Bronchial epithelial cell (primary cell): ENCODE measurements around the gene BTBD19. TPM values are rescaled to one million over a fixed set of nuclear protein-coding genes. Genes with fewer than 3 reads are reported as not detected.
"Not testable (repeated sequence)": the region's sequence is repeated elsewhere in the genome, so short reads cannot be mapped to it uniquely, and the experiment has no call there.

ENCODE experiments used
- DNase-seq: peaks from one replicate; pipeline ENCODE4 v3.0.0-alpha.2; 2010; ENCODE audit warnings: low read depth
- FAIRE-seq: peaks from 2 replicates; lab custom pipeline; 2011; peaks lifted over from hg19 to GRCh38; lab: Jason Lieb, UNC
- H3K27me3 ChIP-seq: 2 replicates; pipeline ENCODE4 v1.5.1; 2011; ENCODE audit warnings: low read length; ENCODE audit not compliant: control insufficient read depth, insufficient read depth
- H3K36me3 ChIP-seq: 2 replicates; pipeline ENCODE4 v1.5.1; 2011; ENCODE audit warnings: low read length; ENCODE audit not compliant: control insufficient read depth, insufficient read depth
- H3K4me3 ChIP-seq: 2 replicates; pipeline ENCODE4 v1.5.1; 2011; ENCODE audit warnings: mild to moderate bottlenecking, low read depth, low read length, control low read depth
- CTCF ChIP-seq: IDR thresholded peaks from 2 replicates; pipeline ENCODE4 v1.5.1; 2011; ENCODE audit warnings: mild to moderate bottlenecking, moderate library complexity, low read length, control low read depth, inconsistent platforms; ENCODE audit not compliant: insufficient read depth, severe bottlenecking
- total RNA-seq: library from RNA; depleted of rRNA; stranded (reverse); fragments of >200 nt; gene quantifications from 2 replicates; pipeline ENCODE4 v1.2.1, GENCODE V29; 2014

BTBD19 gene
- total RNA-seq, 1 donor from 2014 or later: 0.53 TPM

- no peaks in the 10 kb centered on the region for H3K36me3 ChIP-seq
- H3K27me3 ChIP-seq: no peaks in the 10 kb centered on the region
- FAIRE-seq: no peak
- no peak overlapping the region for H3K4me3 ChIP-seq
- no peak for DNase-seq
- TF ChIP-seq CTCF: no peak
These were observed 15.4 kb upstream of the BTBD19 start for GRCh38 chr1:44792736-44793502.

- H3K4me3 ChIP-seq, FAIRE-seq, H3K27me3 ChIP-seq, DNase-seq, H3K36me3 ChIP-seq: not testable (repeated sequence)
These were observed 10.4 kb upstream of the BTBD19 start for GRCh38 chr1:44797886-44798285.

GRCh38 chr1:44798481-44799365, 9.6 kb upstream of the BTBD19 start:
- Histone ChIP-seq H3K36me3 (peaks cover 15% of the 10 kb centered on the region), H3K27me3 (no peaks in the 10 kb centered on the region), H3K4me3 (no peak overlapping the region)
- no peak for FAIRE-seq
- no peak for TF ChIP-seq CTCF
- no peak for DNase-seq

GRCh38 chr1:44799770-44800584, 8.3 kb upstream of the BTBD19 start, which contains the start of gene PLK3:
Gene PLK3, plus strand, starts transcription at chr1:44800377. Its CDS starts 87 bp downstream, at chr1:44800464.
- FAIRE-seq (no peak), DNase-seq (peak; percentile 89)
- H3K27me3 ChIP-seq: no peaks in the 10 kb centered on the region
- H3K36me3 ChIP-seq: peaks cover 23% of the 10 kb centered on the region
- peak within 1 kb of the TSS; percentile 85 for H3K4me3 ChIP-seq
- TF ChIP-seq CTCF: peak; percentile 94

- DNase-seq: peak; percentile 49
- H3K4me3 ChIP-seq: peak overlapping the region; percentile 85
- no peaks in the 10 kb centered on the region for H3K27me3 ChIP-seq
- H3K36me3 ChIP-seq: peaks cover 33% of the 10 kb centered on the region
- no peak for TF ChIP-seq CTCF
- FAIRE-seq: peak; percentile 80
These were observed 6.6 kb upstream of the BTBD19 start for GRCh38 chr1:44801491-44802305.
